Loucy (cell line): Measurements from ENCODE around the gene MYO1H.

Source experiments
- CTCF ChIP-seq: fragments of 200-600 bp; sonication (generic); conservative IDR thresholded peaks from 2 replicates; pipeline ENCODE4 v1.5.1; 2014; ENCODE audit warnings: mild to moderate bottlenecking, antibody characterized with exemption, low read length
- EZH2phosphoT487 ChIP-seq: fragments of 200-600 bp; IDR thresholded peaks from 2 replicates; pipeline ENCODE4 v1.6.1; 2018; ENCODE audit warnings: antibody characterized with exemption, mild to moderate bottlenecking, moderate library complexity, borderline replicate concordance

DNA sequence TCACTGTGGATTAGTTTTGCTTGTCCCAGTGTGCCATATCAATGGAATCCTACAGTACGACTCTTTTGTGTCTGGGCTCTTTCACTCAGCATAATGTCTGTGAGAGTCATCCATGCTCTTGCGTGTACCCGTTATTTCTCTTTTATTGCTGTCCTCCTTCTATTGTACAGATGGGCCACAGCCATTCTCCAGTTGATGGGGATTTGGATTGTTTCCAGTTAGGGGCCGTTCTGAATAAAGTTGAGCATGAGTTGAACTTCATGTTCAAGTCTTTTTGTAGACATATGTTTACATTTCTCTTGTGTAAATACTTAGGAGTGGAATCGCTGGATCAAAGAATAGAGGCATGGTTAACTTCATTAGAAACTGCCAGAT lies 38.3 kb downstream of the MYO1H start:
- TF ChIP-seq CTCF (no peak), EZH2phosphoT487 (no peak)
